ENCODE measurements around the gene RAPGEF2. TPM values are rescaled to one million over a fixed set of nuclear protein-coding genes. Genes with fewer than 3 reads are reported as not detected.
A peak's percentile ranks its signal among the peaks of the same experiment; 100 is the strongest.

RAPGEF2 gene
- total and polyA plus RNA-seq, 9 of the 15 experiments (the other 6 are each of a cell fraction or from before 2014, with no cell fraction given), result 3.1 to 32.6 (median 23.1) TPM

DNA sequence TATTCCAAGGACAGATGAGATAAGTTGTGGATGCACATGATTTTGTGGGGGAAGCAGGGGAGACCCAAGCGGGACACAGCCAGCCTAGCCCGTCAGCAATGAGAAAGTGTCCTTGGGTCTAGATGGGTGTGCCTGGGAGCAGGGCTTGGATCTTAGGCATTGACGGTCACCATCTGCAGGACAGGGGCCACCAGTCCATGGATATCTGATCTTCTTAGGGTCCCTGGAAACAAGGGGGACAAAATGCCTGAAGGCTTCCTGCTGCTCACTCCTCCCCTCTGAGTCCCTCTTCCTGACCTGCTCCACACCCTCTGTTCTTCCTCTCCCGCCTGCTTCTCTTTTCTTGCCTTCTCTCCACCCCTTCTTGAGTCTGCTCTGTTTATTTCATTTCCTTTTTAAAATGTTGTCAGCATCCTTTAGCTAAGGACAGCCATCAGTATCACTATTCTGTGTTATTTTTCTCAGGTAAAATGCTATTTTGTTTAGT lies 298.4 kb downstream of the RAPGEF2 start:
- no peaks in the 10 kb centered on the region for H3K9me3 ChIP-seq (replicated peaks; ENCODE audit: control insufficient read depth, insufficient read depth, low read depth, low read length)
- no peak for TF ChIP-seq HDAC6 (IDR thresholded peaks at IDR 0.05; ENCODE audit: low read depth, low read length)
- no peak for TF ChIP-seq CBFB (CRISPR knock-in tag; IDR thresholded peaks at IDR 0.05)
- TF ChIP-seq, protein P1, sequence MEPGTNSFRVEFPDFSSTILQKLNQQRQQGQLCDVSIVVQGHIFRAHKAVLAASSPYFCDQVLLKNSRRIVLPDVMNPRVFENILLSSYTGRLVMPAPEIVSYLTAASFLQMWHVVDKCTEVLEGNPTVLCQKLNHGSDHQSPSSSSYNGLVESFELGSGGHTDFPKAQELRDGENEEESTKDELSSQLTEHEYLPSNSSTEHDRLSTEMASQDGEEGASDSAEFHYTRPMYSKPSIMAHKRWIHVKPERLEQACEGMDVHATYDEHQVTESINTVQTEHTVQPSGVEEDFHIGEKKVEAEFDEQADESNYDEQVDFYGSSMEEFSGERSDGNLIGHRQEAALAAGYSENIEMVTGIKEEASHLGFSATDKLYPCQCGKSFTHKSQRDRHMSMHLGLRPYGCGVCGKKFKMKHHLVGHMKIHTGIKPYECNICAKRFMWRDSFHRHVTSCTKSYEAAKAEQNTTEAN (CRISPR knock-in tag; IDR thresholded peaks at IDR 0.05), result no peak
- TF ChIP-seq TSC22D4 (tag; IDR thresholded peaks at IDR 0.05), result no peak
- CTCF ChIA-PET (ENCODE audit: low intra/inter-chr PET ratio), result no interaction called here
- DNase-seq (ENCODE audit: extremely low read depth in 1 of 4, low spot score in 3 of 4) (no peak), ATAC-seq (peak; percentile 59), FAIRE-seq (no peak)
- in situ Hi-C loops (cut with MboI), result no loop called here
- peaks cover 11 to 29% of the 10 kb centered on the region in 2 experiments for H3K27me3 ChIP-seq (ENCODE audit: control insufficient read depth in 2 of 2, insufficient read depth in 2 of 2, low read length in 2 of 2)
- intact Hi-C loops (cut with micrococcal nuclease), result no loop called here
- POLR2A ChIA-PET, result no interaction called here
- H3K9me1 ChIP-seq (ENCODE audit: control insufficient read depth, insufficient read depth, low read length), result no peaks in the 10 kb centered on the region
- 0 out of 2 replicates have a peak, but pooled peaks cover 3% of the 10 kb centered on the region for H4K20me1 ChIP-seq (replicated peaks; ENCODE audit: control insufficient read depth, insufficient read depth, low read length)
- no peak overlapping the region for H3K4me2 ChIP-seq (ENCODE audit: insufficient read depth, low read length)
- no peak overlapping the region for H3K27ac ChIP-seq (ENCODE audit: extremely low read depth, low read depth, low read length)
- H3K79me2 ChIP-seq (ENCODE audit: control insufficient read depth, insufficient read depth, low read length), result no peaks in the 10 kb centered on the region
- no peaks in the 10 kb centered on the region; a peak in 1 of 5 replicates for H3K4me1 ChIP-seq (replicated peaks in 1 of 2; ENCODE audit: control insufficient read depth in 2 of 2, insufficient read depth in 2 of 2, low read length in 2 of 2)
- BruUV-seq (replicated peaks), result no TSS peak
- H2AFZ ChIP-seq (ENCODE audit: low read depth, low read length), result no peak overlapping the region
- H3K9ac ChIP-seq (ENCODE audit: insufficient read depth in 1 of 2, low read depth in 2 of 2, low read length in 2 of 2), result no peak overlapping the region
- no peak overlapping the region for H3K4me3 ChIP-seq
- 0% methylated on average over 3 of the region's 4 CpGs for WGBS (ENCODE audit: insufficient coverage, low coverage, missing lambda C conversion rate)
- H3K36me3 ChIP-seq (ENCODE audit: control insufficient read depth, insufficient read depth, low read length), result no peaks in the 10 kb centered on the region
